HG03378 (cell line): ENCODE data around the gene RBM34.
"Not testable (repeated sequence)": the region's sequence is repeated elsewhere in the genome, so short reads cannot be mapped to it uniquely, and the experiment has no call there.

ENCODE experiments used
- ATAC-seq: cut with Tn5 transposase; IDR thresholded peaks from one replicate; pipeline ENCODE4 v1.9.1; 2021; ENCODE audit warnings: mild to moderate bottlenecking, moderate library complexity; ENCODE audit not compliant: unreplicated experiment

Gene RBM34

GRCh38 chr1:235113183-235113917 is 47.7 kb downstream of the RBM34 start:
- no peak for ATAC-seq

GRCh38 chr1:235112297-235113182 is 48.5 kb downstream of the RBM34 start:
- ATAC-seq: no peak

GRCh38 chr1:235111107-235111506 is 49.9 kb downstream of the RBM34 start:
- ATAC-seq: no peak

GRCh38 chr1:235108876-235109275 is 52.2 kb downstream of the RBM34 start:
- ATAC-seq: no peak

- ATAC-seq: no peak
These were observed 52.9 kb downstream of the RBM34 start for GRCh38 chr1:235108185-235108593.

GRCh38 chr1:235107368-235108184 is 53.5 kb downstream of the RBM34 start:
- ATAC-seq: no peak

GRCh38 chr1:235106457-235106856 is 54.6 kb downstream of the RBM34 start:
- no peak for ATAC-seq

DNA sequence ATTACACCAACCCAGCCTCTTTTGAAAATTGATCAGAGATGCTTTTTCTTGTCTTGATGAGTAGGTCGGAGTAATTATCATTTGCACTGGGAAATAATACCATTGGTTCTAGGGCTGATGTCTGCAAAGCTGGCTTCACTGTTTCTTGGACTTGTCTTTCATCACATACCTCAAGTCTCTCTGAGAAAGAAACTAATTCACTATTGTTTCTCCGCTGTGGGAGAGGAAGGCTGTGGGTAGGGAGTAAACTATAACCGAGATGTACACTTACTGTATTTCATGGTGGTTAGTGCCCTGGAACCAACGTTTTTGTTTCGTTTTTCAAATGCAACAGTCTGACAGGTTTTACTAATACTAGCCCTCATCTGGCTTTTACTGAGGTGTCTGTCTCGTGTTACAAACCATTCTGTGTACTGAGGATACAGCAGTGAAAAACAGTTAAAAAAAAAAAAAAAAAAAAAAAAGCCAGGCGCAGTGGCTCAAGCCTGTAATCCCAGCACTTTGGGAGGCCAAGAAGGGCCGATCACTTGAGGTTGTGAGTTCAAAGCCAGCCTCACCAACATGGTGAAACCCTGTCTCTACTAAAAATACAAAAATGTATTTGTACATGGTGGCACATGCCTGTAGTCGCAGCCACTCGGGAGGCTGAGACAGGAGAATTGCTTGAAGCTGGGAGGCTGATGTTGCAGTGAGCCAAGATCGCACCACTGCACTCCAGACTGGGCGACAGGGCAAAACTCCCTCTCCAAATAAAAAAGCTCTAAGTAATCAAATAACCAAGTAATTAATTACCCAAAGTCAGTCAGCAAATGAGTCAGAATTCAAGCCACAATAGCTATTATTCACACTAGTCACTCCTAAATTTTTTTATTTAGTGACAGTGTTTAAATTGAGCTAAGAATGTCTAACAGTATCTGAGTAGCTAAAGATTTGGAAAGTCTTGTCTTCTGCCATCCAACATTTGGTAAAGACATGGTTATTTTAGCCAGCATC is 55.7 kb downstream of the RBM34 start:
- peak; percentile 76 for ATAC-seq

DNA sequence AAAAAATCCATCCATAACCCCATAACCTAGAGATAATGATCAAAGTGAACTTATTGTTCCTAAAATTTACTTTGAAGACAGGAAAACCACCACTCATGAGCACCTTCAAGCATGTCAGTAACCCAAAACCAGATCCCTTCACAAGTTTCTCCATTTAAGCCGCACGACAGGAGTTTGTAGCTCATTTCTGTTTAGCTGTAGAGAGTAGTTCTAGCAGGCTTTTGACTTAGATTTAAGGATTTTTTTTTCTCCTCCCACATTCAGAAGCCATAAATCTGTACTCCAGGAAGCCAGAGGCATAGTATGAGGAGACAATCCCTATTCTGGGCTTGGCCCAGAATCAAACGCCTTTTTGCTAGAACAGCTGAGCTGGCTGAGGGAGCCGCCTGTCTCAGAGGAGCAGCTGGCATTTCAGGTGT is 58.0 kb downstream of the RBM34 start:
- no peak for ATAC-seq

- no peak for ATAC-seq
These were observed 58.8 kb downstream of the RBM34 start for GRCh38 chr1:235102259-235102582.

DNA sequence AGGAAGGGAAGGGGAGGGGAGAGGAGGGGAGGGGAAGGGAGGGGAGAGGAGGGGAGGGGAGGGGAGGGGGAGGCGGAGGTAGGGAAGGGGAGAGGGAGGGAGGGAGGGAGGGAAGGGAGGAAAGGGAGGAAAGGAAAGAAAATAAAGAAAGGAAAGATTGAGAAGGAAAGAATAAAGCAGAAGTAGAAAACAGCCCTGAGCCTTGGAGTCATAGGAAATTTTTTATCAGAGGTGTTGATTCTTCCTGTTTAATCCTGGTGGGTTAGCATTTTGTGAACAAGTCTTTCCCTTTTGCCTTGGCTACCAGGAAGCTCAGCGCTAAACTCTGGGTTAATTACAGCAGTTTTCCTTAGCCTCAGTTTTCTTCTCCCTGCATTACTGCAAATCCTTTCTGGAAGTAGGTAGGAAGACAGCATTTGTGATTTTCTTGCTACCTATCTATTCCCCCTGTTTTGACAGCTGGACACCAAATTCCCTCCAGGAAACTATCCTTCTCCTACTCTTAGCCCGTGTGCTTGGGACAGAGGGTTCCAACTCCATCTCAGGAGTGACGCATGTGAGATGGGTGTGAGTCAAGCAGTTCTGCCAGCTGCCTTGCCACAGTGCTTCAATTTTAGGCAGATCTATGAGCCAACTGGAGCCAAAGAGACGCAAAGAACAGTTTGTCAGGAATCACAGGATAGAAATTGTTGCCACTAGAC is 59.3 kb downstream of the RBM34 start:
- no peak for ATAC-seq

DNA sequence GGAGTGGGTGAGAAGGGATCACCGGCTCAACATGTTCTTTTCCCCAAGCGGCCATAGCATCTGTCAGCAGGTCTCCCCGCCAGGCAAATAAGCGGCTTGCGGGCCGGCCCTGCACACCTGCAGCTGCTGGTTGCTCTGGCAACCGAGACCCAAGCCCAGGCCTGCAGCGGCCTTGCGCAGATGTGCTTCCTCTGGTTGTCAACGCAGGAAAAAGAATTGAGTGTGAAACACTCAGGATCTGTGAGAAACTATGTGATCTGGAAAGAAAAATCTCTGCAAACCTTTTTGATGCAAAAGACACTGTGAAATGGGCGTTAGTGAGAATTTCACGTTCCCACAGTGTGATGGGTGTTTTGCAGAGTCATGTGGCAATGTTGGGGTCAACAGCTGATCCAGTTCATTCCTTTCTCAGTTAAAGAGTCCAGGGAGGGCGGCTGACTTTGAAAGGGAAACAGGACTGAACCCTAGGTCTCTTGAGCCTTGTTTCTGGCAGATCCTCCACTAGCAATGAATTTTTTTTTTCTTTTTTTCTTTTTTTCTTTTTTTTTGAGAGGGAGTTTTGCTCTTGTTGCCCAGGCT is 60.8 kb downstream of the RBM34 start:
- ATAC-seq: no peak

DNA sequence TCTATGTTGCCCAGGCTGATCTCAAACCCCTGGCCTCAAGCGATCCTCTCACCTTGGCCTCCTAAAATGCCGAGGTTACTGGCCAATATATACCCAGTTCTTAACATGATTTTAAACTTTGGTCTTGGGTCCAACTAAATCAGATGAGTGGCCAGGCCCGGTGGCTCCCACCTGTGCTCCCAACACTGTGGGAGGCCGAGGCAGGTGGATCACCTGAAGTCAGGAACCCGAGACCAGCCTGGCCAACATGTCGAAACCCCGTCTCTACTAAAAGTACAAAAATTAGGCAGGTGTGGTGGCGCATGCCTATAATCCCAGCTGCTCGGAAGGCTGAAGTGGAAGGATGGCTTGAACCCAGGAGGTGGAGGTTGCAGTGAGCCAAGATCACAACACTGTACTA is 62.1 kb downstream of the RBM34 start:
- no peak for ATAC-seq

DNA sequence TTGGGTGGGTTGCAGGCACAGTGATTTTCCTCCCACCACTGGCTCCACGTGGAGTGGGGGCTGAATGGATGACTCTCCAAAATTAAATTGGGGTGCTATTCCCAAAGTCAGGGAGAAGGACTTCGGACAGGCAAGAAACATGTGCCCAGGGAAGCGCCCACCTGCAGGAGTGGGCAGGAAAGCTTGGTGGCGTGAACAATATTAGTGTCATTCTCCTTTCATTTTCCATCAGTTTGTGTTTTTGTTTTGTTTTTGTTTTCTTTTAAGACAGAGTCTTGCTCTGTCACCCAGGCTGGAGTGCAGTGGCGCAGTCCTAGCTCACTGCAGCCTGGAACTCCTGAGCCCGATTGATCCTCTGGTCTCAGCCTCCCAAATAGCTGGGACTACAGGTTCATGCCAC is 62.5 kb downstream of the RBM34 start:
- ATAC-seq: no peak

GRCh38 chr1:235097501-235097900 is 63.5 kb downstream of the RBM34 start:
- ATAC-seq: not testable (repeated sequence)

GRCh38 chr1:235095938-235096562 is 65.0 kb downstream of the RBM34 start:
- ATAC-seq: no peak

DNA sequence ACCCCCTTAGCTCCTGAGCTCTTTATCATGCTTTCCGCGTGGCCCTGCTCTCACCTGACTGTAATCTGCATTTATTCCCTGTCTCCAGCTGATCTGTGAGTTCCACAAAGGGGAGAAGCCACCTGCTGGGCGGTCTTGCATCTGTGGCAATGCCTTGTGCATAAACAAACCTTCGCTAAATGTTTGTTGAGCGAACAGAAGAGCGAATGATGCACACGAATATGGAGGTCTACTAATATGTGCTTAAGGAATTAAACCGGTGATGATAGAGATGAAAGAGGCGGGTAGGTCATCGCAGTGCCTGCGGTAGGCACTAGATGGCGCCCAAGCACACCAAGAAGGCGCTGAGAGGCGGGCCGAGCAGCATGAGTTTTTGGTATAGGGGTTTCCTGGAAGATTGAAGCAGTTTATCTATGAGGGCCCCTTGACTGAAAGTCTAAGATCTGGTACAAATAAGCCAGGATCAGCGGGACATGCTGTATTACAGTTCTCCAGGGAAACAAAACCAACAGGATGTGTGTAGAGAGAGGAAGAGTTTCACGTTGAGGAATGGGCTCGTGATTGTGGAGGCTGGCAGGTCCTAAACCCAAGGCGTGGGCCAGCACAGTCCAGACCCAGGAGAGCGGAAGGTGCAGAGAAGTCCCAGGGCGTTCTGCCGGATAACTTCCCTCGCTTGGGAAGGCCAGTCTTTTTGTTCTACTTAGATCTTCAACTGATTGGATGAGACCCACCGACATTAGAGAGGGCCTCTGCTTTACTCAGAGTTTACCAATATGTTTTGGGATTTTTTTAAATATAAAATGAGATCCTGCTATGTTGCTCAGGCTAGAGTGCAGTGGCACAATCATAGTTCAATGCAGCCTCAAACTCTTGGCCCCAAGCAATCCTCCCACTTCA is 67.1 kb downstream of the RBM34 start:
- ATAC-seq: peak; percentile 65
